GM23338 (cell line): ENCODE data around the gene PAM. TPM values are rescaled to one million over a fixed set of nuclear protein-coding genes. Genes with fewer than 3 reads are reported as not detected.

Experiments used
- ATAC-seq: fragments of 200-7000 bp; cut with Tn5 transposase; 3 replicates; pipeline ENCODE4 v1.9.1; 2020
- DNase-seq: peaks from one replicate; pipeline ENCODE4 v3.0.0-alpha.2; 2015; ENCODE audit warnings: low spot score
- H2AFZ ChIP-seq: fragments of 200-600 bp; sonication (generic); 2 replicates; pipeline ENCODE4 v1.8.0; 2016; ENCODE audit warnings: antibody characterized with exemption, mild to moderate bottlenecking, moderate library complexity
- H3F3A ChIP-seq: fragments of 200-600 bp; sonication (generic); replicated peaks from 2 replicates; pipeline ENCODE4 v1.8.0; 2017; ENCODE audit warnings: antibody characterized with exemption, mixed run types, low read depth
- H3K27ac ChIP-seq: fragments of 200-600 bp; sonication (generic); 2 replicates; pipeline ENCODE4 v1.6.1; 2016; ENCODE audit warnings: low read depth
- H3K27me3 ChIP-seq: fragments of 200-600 bp; sonication (generic); 2 replicates; pipeline ENCODE4 v1.8.0; 2016; ENCODE audit warnings: mild to moderate bottlenecking, mixed run types, moderate library complexity; ENCODE audit not compliant: insufficient read depth
- H3K36me3 ChIP-seq: fragments of 200-600 bp; sonication (generic); 2 replicates; pipeline ENCODE4 v1.8.0; 2016; ENCODE audit warnings: mild to moderate bottlenecking; ENCODE audit not compliant: insufficient read depth
- H3K4me1 ChIP-seq: fragments of 200-600 bp; sonication (generic); 2 replicates; pipeline ENCODE4 v1.8.0; 2016; ENCODE audit warnings: mild to moderate bottlenecking, moderate library complexity; ENCODE audit not compliant: insufficient read depth
- H3K4me2 ChIP-seq: fragments of 200-600 bp; sonication (generic); 2 replicates; pipeline ENCODE4 v1.7.1; 2017; ENCODE audit warnings: mixed run types
- H3K4me3 ChIP-seq: fragments of 200-600 bp; sonication (generic); 2 replicates; pipeline ENCODE4 v1.6.1; 2016; ENCODE audit warnings: mixed run types
- H3K79me2 ChIP-seq: fragments of 200-600 bp; sonication (generic); replicated peaks from 2 replicates; pipeline ENCODE4 v1.8.0; 2017; ENCODE audit warnings: mild to moderate bottlenecking; ENCODE audit not compliant: insufficient read depth
- H3K9me2 ChIP-seq: fragments of 200-600 bp; sonication (generic); 2 replicates; pipeline ENCODE4 v1.8.0; 2017; ENCODE audit not compliant: insufficient read depth
- H4K20me1 ChIP-seq: fragments of 200-600 bp; sonication (generic); replicated peaks from 2 replicates; pipeline ENCODE4 v1.8.0; 2017; ENCODE audit warnings: mild to moderate bottlenecking; ENCODE audit not compliant: insufficient read depth
- H3K27ac Mint-ChIP-seq: 2 replicates; pipeline ENCODE4 v1.8.0; 2020; ENCODE audit warnings: inconsistent platforms, mild to moderate bottlenecking, moderate library complexity, mixed read lengths
- H3K27me3 Mint-ChIP-seq: 3 replicates; pipeline ENCODE4 v1.8.0; 2022; ENCODE audit warnings: low read depth, mild to moderate bottlenecking, moderate library complexity, mixed read lengths, inconsistent platforms; ENCODE audit not compliant: insufficient read depth, poor library complexity
- H3K36me3 Mint-ChIP-seq: 3 replicates; pipeline ENCODE4 v1.8.0; 2021; ENCODE audit warnings: low read depth, mild to moderate bottlenecking, inconsistent platforms, moderate library complexity, mixed read lengths
- H3K4me1 Mint-ChIP-seq: 3 replicates; pipeline ENCODE4 v1.8.0; 2020; ENCODE audit warnings: mild to moderate bottlenecking, inconsistent platforms, mixed read lengths
- H3K4me3 Mint-ChIP-seq: 3 replicates; pipeline ENCODE4 v1.8.0; 2021; ENCODE audit warnings: moderate library complexity, mild to moderate bottlenecking, inconsistent platforms, mixed read lengths
- H3K9me3 Mint-ChIP-seq: 3 replicates; pipeline ENCODE4 v1.8.0; 2020; ENCODE audit warnings: moderate library complexity, mild to moderate bottlenecking, inconsistent platforms, mixed read lengths
- CREB1 ChIP-seq: fragments of 250-450 bp; sonication (Bioruptor Pico); IDR thresholded peaks from 2 replicates; pipeline ENCODE4 v1.5.0; 2020; ENCODE audit warnings: low read depth, mild to moderate bottlenecking, moderate library complexity
- EZH2 ChIP-seq: fragments of 200-600 bp; sonication (generic); IDR thresholded peaks from one replicate; pipeline ENCODE4 v1.8.0; 2017; ENCODE audit warnings: antibody characterized with exemption, mild to moderate bottlenecking, low read depth; ENCODE audit not compliant: unreplicated experiment
- EZH2phosphoT487 ChIP-seq: fragments of 200-600 bp; sonication (generic); IDR thresholded peaks from one replicate; pipeline ENCODE4 v1.8.1; 2018; ENCODE audit warnings: antibody characterized with exemption; ENCODE audit not compliant: unreplicated experiment
- JUNB ChIP-seq: IDR thresholded peaks from one replicate; pipeline ENCODE4 v1.6.1; 2016; ENCODE audit warnings: antibody characterized with exemption; ENCODE audit not compliant: unreplicated experiment
- NANOG ChIP-seq: IDR thresholded peaks from 2 replicates; pipeline ENCODE4 v1.6.1; 2016; ENCODE audit warnings: antibody characterized with exemption, borderline replicate concordance
- POLR2AphosphoS5 ChIP-seq: IDR thresholded peaks from 2 replicates; pipeline ENCODE4 v1.6.1; 2016; ENCODE audit warnings: antibody characterized with exemption, low read depth
- STAT1 ChIP-seq: IDR thresholded peaks from one replicate; pipeline ENCODE4 v1.6.1; 2016; ENCODE audit warnings: antibody characterized with exemption; ENCODE audit not compliant: unreplicated experiment
- ZNF114 ChIP-seq: fragments of 250-450 bp; sonication (Bioruptor Pico); IDR thresholded peaks from 2 replicates; pipeline ENCODE4 v1.5.0; 2020; ENCODE audit warnings: mild to moderate bottlenecking, moderate library complexity
- ZNF331 ChIP-seq: fragments of 250-450 bp; sonication (Bioruptor Pico); IDR thresholded peaks from 2 replicates; pipeline ENCODE4 v1.5.0; 2020; ENCODE audit warnings: low read depth, mild to moderate bottlenecking, moderate library complexity
- polyA plus RNA-seq: library from polyadenylated mRNA; unstranded; fragments of >200 nt; fragmentation: Nextera tagmentation; extraction: Ambion mirVana; gene quantifications from 2 replicates; pipeline ENCODE4 v1.2.1, GENCODE V29; 2016
- total RNA-seq: library from RNA; depleted of rRNA; stranded (reverse); fragments of >200 nt; shearing (Covaris generic); gene quantifications from 2 replicates; pipeline ENCODE4 v1.2.3, GENCODE V29; 2014
- TF ChIP-seq, protein P1 (sequence below), 2 experiments: fragments of 200-600 bp in 1 of 2; sonication (generic) in 1 of 2; conservative IDR thresholded peaks; 2 replicates each; pipeline versions ENCODE4 v1.5.1 to v1.6.1; 2016 to 2017; ENCODE audit warnings: antibody characterized with exemption in 2 of 2, low read depth in 2 of 2, mild to moderate bottlenecking in 2 of 2, moderate library complexity in 1 of 2
- TF ChIP-seq, protein P2 (sequence below): IDR thresholded peaks from one replicate; pipeline ENCODE4 v1.6.1; 2018; ENCODE audit warnings: antibody characterized with exemption; ENCODE audit not compliant: unreplicated experiment
- TF ChIP-seq, protein P3 (sequence below): IDR thresholded peaks from 2 replicates; pipeline ENCODE4 v1.6.1; 2016; ENCODE audit warnings: antibody characterized with exemption
- TF ChIP-seq, protein P4 (sequence below): fragments of 250-450 bp; sonication (Bioruptor Pico); IDR thresholded peaks from 2 replicates; pipeline ENCODE4 v1.5.0; 2020; ENCODE audit warnings: mild to moderate bottlenecking, moderate library complexity

PAM gene
- total and polyA plus RNA-seq, 2 experiments from 2014 or later = 33.9 to 79.4 TPM

DNA sequence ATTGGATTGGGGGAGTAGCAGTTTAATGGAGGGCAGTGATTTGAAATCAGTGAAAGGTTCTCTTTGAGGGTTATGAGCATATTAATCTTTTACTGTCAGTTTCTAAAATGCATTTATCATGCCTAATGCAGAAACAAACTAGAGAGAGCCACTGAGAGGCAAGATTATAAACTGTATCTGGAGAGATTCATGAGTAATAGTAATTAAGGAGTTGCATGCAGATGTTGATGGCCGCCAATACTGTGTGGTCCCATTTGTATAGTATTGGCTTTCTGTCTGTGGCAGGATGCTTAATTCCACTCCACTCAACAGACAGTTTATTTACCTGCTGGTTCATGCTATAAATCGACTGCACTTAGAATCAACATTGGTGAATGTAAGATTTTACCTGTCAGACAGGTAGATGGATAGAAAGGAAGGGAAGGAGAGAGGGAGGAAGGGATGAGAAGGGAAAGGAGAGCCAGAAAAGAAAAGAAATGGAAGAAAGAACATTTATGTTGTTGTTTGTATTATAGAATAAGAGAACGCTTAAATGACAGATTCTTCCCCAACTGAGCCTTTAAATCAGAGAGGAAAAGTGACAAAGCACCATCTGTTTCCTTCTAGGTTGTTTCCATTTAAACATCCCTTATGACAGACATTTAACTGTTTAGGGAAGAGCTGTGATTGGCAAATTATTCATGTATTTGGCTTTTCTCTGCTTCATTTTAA, 146.5 kb downstream of the PAM start:
- no peak overlapping the region for H3K4me3 Mint-ChIP-seq
- Histone ChIP-seq H3K9me2 (peaks cover 3% of the 10 kb centered on the region; the same call in 1 of the 2 replicates), H3K36me3 (no peaks in the 10 kb centered on the region), H3K79me2 (no peaks in the 10 kb centered on the region), H3K4me2 (no peak overlapping the region), H3K27me3 (no peaks in the 10 kb centered on the region), H3F3A (no peaks in the 10 kb centered on the region), H3K4me3 (no peak overlapping the region), H2AFZ (no peak overlapping the region), H3K4me1 (peaks cover 4% of the 10 kb centered on the region; the same call in 1 of the 2 replicates), H3K27ac (no peak overlapping the region), H4K20me1 (no peaks in the 10 kb centered on the region)
- ATAC-seq (no peak), DNase-seq (no peak)
- peaks cover 5% of the 10 kb centered on the region; the same call in 1 of the 3 replicates for H3K36me3 Mint-ChIP-seq
- H3K27ac Mint-ChIP-seq = no peak overlapping the region
- TF ChIP-seq, protein P1, sequence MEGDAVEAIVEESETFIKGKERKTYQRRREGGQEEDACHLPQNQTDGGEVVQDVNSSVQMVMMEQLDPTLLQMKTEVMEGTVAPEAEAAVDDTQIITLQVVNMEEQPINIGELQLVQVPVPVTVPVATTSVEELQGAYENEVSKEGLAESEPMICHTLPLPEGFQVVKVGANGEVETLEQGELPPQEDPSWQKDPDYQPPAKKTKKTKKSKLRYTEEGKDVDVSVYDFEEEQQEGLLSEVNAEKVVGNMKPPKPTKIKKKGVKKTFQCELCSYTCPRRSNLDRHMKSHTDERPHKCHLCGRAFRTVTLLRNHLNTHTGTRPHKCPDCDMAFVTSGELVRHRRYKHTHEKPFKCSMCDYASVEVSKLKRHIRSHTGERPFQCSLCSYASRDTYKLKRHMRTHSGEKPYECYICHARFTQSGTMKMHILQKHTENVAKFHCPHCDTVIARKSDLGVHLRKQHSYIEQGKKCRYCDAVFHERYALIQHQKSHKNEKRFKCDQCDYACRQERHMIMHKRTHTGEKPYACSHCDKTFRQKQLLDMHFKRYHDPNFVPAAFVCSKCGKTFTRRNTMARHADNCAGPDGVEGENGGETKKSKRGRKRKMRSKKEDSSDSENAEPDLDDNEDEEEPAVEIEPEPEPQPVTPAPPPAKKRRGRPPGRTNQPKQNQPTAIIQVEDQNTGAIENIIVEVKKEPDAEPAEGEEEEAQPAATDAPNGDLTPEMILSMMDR (conservative IDR thresholded peaks at IDR 0.05; ENCODE audit: low read depth in 2 of 2) = no peak
- TF ChIP-seq EZH2 (no peak), JUNB (no peak), ZNF331 (CRISPR knock-in tag) (no peak), STAT1 (no peak), EZH2phosphoT487 (no peak), CREB1 (CRISPR knock-in tag) (no peak), NANOG (no peak), ZNF114 (CRISPR knock-in tag) (no peak), POLR2AphosphoS5 (no peak)
- TF ChIP-seq, protein P2, sequence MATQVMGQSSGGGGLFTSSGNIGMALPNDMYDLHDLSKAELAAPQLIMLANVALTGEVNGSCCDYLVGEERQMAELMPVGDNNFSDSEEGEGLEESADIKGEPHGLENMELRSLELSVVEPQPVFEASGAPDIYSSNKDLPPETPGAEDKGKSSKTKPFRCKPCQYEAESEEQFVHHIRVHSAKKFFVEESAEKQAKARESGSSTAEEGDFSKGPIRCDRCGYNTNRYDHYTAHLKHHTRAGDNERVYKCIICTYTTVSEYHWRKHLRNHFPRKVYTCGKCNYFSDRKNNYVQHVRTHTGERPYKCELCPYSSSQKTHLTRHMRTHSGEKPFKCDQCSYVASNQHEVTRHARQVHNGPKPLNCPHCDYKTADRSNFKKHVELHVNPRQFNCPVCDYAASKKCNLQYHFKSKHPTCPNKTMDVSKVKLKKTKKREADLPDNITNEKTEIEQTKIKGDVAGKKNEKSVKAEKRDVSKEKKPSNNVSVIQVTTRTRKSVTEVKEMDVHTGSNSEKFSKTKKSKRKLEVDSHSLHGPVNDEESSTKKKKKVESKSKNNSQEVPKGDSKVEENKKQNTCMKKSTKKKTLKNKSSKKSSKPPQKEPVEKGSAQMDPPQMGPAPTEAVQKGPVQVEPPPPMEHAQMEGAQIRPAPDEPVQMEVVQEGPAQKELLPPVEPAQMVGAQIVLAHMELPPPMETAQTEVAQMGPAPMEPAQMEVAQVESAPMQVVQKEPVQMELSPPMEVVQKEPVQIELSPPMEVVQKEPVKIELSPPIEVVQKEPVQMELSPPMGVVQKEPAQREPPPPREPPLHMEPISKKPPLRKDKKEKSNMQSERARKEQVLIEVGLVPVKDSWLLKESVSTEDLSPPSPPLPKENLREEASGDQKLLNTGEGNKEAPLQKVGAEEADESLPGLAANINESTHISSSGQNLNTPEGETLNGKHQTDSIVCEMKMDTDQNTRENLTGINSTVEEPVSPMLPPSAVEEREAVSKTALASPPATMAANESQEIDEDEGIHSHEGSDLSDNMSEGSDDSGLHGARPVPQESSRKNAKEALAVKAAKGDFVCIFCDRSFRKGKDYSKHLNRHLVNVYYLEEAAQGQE = no peak
- TF ChIP-seq, protein P3, sequence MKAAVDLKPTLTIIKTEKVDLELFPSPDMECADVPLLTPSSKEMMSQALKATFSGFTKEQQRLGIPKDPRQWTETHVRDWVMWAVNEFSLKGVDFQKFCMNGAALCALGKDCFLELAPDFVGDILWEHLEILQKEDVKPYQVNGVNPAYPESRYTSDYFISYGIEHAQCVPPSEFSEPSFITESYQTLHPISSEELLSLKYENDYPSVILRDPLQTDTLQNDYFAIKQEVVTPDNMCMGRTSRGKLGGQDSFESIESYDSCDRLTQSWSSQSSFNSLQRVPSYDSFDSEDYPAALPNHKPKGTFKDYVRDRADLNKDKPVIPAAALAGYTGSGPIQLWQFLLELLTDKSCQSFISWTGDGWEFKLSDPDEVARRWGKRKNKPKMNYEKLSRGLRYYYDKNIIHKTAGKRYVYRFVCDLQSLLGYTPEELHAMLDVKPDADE = no peak
- TF ChIP-seq, protein P4, sequence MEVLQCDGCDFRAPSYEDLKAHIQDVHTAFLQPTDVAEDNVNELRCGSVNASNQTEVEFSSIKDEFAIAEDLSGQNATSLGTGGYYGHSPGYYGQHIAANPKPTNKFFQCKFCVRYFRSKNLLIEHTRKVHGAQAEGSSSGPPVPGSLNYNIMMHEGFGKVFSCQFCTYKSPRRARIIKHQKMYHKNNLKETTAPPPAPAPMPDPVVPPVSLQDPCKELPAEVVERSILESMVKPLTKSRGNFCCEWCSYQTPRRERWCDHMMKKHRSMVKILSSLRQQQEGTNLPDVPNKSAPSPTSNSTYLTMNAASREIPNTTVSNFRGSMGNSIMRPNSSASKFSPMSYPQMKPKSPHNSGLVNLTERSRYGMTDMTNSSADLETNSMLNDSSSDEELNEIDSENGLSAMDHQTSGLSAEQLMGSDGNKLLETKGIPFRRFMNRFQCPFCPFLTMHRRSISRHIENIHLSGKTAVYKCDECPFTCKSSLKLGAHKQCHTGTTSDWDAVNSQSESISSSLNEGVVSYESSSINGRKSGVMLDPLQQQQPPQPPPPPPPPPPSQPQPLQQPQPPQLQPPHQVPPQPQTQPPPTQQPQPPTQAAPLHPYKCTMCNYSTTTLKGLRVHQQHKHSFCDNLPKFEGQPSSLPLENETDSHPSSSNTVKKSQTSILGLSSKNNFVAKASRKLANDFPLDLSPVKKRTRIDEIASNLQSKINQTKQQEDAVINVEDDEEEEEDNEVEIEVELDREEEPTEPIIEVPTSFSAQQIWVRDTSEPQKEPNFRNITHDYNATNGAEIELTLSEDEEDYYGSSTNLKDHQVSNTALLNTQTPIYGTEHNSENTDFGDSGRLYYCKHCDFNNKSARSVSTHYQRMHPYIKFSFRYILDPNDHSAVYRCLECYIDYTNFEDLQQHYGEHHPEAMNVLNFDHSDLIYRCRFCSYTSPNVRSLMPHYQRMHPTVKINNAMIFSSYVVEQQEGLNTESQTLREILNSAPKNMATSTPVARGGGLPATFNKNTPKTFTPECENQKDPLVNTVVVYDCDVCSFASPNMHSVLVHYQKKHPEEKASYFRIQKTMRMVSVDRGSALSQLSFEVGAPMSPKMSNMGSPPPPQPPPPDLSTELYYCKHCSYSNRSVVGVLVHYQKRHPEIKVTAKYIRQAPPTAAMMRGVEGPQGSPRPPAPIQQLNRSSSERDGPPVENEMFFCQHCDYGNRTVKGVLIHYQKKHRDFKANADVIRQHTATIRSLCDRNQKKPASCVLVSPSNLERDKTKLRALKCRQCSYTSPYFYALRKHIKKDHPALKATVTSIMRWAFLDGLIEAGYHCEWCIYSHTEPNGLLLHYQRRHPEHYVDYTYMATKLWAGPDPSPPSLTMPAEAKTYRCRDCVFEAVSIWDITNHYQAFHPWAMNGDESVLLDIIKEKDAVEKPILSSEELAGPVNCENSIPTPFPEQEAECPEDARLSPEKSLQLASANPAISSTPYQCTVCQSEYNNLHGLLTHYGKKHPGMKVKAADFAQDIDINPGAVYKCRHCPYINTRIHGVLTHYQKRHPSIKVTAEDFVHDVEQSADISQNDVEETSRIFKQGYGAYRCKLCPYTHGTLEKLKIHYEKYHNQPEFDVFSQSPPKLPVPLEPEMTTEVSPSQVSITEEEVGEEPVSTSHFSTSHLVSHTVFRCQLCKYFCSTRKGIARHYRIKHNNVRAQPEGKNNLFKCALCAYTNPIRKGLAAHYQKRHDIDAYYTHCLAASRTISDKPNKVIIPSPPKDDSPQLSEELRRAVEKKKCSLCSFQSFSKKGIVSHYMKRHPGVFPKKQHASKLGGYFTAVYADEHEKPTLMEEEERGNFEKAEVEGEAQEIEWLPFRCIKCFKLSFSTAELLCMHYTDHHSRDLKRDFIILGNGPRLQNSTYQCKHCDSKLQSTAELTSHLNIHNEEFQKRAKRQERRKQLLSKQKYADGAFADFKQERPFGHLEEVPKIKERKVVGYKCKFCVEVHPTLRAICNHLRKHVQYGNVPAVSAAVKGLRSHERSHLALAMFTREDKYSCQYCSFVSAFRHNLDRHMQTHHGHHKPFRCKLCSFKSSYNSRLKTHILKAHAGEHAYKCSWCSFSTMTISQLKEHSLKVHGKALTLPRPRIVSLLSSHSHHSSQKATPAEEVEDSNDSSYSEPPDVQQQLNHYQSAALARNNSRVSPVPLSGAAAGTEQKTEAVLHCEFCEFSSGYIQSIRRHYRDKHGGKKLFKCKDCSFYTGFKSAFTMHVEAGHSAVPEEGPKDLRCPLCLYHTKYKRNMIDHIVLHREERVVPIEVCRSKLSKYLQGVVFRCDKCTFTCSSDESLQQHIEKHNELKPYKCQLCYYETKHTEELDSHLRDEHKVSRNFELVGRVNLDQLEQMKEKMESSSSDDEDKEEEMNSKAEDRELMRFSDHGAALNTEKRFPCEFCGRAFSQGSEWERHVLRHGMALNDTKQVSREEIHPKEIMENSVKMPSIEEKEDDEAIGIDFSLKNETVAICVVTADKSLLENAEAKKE = no peak
- peaks cover 5% of the 10 kb centered on the region; the same call in 2 of the 3 replicates for H3K4me1 Mint-ChIP-seq
- H3K9me3 Mint-ChIP-seq = peaks cover 3% of the 10 kb centered on the region; the same call in 1 of the 3 replicates
- peaks cover 3% of the 10 kb centered on the region for H3K27me3 Mint-ChIP-seq
